GM12892 (cell line): ENCODE results near the gene DDX1.

Experiments used
- POLR2A ChIP-seq: IDR thresholded peaks from 2 replicates; pipeline ENCODE4 v1.6.1; 2011; ENCODE audit warnings: low read depth, low read length, control low read depth
- POLR2AphosphoS5 ChIP-seq: IDR thresholded peaks from 2 replicates; pipeline ENCODE4 v1.6.1; 2011; ENCODE audit warnings: low read depth, low read length, control low read depth

- TF ChIP-seq POLR2AphosphoS5 (no peak), POLR2A (no peak)
Measured at GRCh38 chr2:15613736-15614429, 22.2 kb downstream of the DDX1 start.
